Frontal cortex (tissue), 4 donors: ENCODE results near the gene SMCO3. TPM values are rescaled to one million over a fixed set of nuclear protein-coding genes. Genes with fewer than 3 reads are reported as not detected.

Experiments used
- DNase-seq, 2 donors: peaks; one replicate each; pipeline ENCODE4 v3.0.0; 2012; ENCODE audit warnings: low spot score in 2 of 2
- FAIRE-seq: peaks from 2 replicates; lab custom pipeline; 2012; peaks lifted over from hg19 to GRCh38; lab: Jason Lieb, UNC
- total RNA-seq: library from RNA; depleted of rRNA; stranded (reverse); fragments of >200 nt; gene quantifications from one replicate; pipeline ENCODE4 v1.2.3, GENCODE V29; 2014
- donor health status: control.
- donor health status: control.
- donor health status: control.

Gene SMCO3
- total RNA-seq, 1 donor from 2014 or later, result 0.41 TPM

DNA sequence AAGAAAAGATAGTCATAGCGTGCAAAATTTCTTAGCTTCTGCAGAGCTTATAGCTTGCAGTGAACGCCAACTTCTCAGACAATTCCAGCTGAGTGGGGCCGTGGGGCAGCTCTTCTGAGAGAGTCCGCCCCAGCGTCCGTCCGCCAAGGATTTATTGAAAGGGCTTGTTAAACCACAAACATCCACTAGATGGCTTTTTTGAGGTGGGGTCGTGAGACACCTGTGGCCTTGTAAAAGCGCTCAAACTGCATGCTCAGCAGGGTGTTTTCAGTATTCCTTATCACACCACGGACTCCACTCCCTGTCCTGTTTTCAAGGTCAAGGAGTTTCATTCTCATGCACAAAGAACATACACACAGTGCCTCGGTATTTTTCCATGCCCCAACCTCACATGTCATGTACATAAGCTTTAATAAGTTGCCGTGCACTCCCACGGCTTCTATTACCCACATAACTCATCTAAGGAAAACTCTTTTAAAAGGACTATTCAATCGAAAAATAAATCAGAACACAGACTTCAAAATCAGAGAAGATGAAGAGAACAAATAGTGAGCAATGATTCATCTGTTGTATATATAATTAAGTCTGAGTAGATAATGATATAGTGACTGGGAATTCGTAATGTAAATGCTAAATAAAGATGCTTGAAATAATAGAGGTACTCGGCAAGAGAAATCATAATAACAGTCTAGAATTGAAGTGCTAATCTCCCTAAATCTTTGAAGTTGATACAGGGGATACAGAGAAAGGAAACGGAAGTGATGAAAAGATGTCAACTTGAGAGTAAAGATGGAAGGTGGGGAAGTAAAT, 57.4 kb downstream of the SMCO3 start:
- DNase-seq, result no peak
- FAIRE-seq, result no peak

Other genes starting within 250 kb of the SMCO3 start
- 1.6 TPM for gene PLBD1, start 246.3 kb downstream of the SMCO3 start, total RNA-seq
- gene GUCY2C, start 117.6 kb downstream of the SMCO3 start, total RNA-seq, result under 0.01 TPM
- gene WBP11, start 10.7 kb downstream of the SMCO3 start, total RNA-seq, result 20.8 TPM
- gene C12orf60, start 10.5 kb downstream of the SMCO3 start, total RNA-seq, result 1.6 TPM
- not detected for gene ART4, start 29.3 kb upstream of the SMCO3 start, total RNA-seq
- gene MGP, start 71.7 kb upstream of the SMCO3 start, total RNA-seq, result 2.0 TPM
- not detected for gene ERP27, start 124.4 kb upstream of the SMCO3 start, total RNA-seq
- 11.8 TPM for gene ARHGDIB, start 147.4 kb upstream of the SMCO3 start, total RNA-seq
- gene PDE6H, start 158.9 kb upstream of the SMCO3 start, total RNA-seq, result not detected